ENCODE results near the gene USP33.
"Not testable (repeated sequence)": the region's sequence is repeated elsewhere in the genome, so short reads cannot be mapped to it uniquely, and the experiment has no call there.

Gene USP33

DNA sequence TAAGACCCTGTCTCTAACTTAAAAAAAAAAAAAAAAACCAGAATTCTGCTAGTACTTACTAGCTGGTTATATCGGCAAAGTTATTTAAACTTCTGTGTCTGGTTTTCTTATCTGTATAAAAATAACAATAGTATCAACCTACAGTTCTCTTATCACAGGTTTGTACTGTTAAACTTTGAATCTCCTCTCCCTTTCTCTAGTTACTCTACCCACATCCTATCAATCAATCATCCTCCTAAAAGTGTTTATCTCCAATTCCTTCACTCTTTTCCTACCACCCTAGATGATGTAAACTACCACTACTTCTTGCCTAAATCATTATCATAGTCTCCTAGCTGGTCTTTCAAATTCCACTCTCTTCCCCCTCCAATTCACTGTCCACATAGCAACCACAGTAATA, 27.6 kb downstream of the USP33 start:
- no peak for DNase-seq

DNA sequence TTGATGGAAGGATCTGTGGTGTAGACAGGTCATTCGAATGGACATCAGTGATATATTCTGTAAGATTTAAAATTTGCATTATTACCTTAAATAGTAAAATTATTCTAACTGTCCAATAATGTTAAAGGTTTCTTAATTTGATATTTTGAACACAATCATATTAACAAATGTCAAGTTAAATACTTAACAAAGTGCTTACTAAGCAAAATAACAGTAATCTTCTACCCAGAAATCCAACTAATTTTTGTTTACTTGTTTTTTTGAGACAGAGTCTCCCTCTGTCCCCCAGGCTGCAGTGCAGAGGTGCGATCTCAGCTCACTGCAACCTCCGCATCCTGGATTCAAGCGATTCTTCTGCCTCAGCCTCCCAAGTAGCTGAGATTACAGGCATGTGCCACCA, 33.9 kb downstream of the USP33 start:
- no peak for DNase-seq

DNA sequence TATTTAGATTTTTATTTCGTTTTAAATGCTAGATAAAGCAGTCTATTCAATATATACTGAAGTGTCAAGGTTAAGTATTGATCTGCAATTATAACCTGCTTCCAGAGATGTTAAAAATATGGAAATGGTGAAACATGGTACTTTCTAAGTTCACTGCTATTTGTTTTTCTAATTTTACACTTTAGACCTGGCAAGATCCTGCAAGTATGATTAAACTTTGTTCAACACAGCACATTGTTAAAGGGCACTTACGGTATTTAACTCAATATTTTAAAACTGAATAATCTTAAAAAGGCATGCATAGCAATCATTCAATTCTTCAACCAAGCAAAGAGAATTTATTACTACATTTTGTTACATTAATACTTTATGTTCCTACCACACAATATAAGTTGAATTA, 41.5 kb downstream of the USP33 start:
- DNase-seq, result no peak

DNA sequence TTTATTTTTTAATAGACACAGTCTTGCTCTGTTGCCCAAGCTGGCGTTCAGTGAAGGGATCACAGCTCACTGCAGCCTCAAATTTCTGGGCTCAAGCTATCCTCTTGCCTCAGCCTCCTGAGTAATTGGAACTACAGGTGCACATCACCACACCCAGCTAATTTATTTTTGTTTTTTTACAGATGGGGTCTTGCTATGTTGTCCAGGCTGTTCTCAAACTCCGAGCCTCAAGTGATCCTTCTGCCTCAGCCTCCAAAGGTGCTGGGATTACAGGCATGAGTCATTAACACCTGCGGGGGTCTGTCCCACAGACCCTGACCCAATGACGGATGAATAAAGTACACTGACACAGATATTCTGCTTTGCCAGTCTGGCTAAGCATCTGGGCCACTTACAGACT, 43.6 kb downstream of the USP33 start:
- no peak for DNase-seq

DNA sequence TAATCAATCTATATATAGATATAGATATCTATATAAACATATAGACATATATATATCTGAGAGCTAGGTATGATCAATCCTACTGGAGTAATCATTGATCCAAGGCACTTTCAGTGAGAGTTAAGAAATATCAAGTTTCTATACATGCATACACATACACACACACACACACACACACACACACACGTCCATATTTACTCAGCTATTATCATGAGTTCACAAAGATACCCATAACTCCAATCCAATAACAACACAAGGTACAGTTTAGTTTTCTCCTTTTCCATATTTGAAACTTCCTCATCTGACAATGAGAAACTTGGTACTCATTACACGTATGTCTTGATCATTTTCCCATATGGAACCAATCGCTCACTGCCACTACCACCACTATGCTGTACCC, 49.9 kb downstream of the USP33 start:
- no peak for DNase-seq

DNA sequence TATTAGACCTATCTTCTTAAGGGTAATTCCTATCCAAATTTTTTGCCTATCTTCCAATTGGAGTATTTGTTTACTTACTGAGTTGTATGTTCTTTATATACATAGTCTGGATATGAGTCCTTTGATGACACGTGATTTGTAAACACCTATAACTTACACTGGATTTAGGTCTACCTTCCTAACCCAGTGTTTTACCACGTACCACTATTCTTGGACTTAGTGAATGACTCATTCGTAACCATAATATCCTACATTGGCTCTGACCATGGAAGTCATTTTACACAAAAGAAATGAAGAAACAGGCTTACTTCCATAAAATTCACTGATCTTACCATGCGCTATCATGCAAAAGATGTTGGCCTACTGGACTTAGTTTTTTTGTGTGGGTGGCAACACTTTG, 53.3 kb downstream of the USP33 start:
- no peak for DNase-seq

DNA sequence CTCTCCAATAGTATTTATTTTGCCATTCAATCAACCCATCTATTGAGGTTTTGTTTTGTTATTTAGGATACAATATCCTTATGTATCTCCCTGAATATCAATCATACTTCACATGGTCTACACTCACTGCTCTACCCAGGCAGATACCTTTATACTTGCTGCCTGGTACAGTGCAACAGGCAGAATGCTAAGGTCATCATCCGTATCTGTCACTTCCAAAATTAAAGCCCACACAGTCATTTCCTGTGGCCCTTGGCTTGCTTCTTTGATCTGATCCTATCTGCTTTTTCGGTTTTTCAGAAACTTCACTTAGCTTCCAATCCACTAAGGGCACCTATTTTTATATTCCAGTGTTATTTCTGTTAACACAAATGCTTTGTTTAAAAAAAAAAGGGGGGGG, 54.9 kb downstream of the USP33 start:
- DNase-seq, result no peak

DNA sequence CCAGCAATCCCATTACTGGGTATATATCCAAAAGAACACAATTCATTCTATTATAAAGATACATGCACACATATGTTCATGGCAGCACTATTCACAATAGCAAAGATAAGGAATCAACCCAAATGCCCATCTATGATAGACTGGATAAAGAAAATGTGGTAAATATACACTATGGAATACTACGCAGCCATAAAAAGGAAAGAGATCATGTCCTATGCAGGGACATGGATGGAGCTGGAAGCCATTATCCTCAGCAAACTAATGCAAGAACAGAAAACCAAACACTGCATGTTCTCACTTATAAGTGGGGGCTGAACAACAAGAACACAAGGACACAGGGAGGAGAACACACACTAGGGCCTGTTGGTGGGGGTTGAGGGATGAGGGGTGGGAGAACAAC, 60.0 kb downstream of the USP33 start:
- DNase-seq, result not testable (repeated sequence)

DNA sequence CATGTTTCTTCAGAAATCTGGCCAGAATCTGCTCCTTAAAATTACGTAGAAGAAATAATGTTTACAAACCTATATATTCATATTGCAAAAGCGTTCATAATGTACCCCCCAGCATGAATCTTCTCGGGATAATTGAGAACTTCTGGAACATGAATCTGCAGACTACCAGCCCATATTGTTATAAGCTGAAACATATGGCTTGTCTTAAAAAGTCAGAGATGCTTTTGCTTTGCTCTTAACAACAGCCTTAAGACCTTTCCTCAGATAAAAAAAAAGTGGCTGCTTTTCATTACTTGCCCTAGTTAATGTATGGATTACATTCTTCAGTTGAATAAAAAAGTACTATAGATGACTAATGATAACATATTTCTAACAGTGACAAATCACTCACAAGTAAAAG, 62.2 kb downstream of the USP33 start:
- no peak for DNase-seq

DNA sequence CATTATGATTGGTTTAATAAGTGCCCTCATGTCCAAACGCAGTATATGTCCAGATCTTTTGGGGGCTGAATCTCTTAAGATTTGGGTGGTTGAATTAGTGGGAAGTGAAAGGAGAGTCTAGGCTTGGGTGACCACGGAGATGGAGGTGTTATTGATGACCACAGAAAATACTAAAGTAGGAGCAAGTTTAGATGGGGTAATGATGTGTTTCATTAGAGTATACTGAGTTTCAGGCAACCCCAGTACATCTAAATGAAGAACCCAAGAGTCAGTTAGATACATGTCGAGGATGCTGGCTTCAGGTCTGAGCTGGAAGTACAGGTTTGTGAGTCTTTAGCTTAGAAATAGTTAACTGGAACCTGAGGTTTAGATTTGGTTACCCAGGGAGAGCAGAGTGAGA, 70.7 kb downstream of the USP33 start:
- no peak for DNase-seq

DNA sequence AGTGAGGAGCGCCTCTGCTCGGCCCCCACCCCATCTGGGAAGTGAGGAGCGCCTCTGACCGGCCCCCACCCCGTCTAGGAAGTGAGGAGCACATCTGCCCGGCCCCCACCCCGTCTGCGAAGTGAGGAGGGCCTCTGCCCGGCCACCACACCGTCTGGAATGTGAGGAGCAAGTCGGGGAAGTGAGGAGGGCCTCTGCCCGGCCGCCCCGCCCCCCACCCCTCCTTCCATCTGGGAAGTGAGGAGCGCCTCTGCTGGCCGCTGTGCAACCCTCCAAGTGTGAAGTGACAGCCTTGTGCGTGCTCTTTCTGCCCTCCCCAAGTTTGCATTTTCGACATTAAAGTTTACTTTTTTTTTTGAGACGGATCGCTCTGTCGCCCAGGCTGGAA, 72.1 kb downstream of the USP33 start:
- no peak for DNase-seq

DNA sequence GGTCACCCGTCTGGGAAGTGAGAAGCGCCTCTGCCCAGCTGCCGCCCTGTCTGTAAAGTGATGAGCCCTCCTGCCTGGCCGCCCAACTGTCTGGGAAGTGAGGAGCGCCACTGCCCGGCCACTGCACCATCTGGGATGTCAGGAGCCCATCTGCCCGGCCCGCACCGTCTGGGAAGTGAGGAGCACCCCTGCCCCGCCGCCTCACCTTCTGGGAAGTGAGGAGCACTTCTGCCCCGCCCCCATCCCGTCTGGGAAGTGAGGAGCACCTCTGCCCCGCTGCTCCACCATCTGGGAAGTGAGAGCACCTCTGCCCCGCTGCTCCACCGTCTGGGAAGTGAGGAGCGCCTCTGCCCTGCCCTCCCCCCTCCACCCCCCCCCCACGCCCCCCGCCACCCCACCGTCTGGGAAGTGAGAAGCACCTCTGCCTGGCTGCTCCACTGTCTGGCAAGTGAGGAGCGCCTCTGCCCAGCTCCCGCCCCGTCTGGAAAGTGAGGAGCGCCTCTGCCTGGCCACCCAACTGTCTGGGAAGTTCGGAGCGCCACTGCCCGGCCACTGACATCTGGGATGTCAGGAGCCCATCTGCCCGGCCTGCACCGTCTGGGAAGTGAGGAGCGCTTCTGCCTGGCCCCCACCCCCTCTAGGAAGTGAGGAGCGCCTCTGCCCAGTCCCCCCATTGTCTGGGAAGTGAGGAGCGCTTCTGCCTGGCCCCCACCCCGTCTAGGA, 72.7 kb downstream of the USP33 start:
- no peak for DNase-seq

DNA sequence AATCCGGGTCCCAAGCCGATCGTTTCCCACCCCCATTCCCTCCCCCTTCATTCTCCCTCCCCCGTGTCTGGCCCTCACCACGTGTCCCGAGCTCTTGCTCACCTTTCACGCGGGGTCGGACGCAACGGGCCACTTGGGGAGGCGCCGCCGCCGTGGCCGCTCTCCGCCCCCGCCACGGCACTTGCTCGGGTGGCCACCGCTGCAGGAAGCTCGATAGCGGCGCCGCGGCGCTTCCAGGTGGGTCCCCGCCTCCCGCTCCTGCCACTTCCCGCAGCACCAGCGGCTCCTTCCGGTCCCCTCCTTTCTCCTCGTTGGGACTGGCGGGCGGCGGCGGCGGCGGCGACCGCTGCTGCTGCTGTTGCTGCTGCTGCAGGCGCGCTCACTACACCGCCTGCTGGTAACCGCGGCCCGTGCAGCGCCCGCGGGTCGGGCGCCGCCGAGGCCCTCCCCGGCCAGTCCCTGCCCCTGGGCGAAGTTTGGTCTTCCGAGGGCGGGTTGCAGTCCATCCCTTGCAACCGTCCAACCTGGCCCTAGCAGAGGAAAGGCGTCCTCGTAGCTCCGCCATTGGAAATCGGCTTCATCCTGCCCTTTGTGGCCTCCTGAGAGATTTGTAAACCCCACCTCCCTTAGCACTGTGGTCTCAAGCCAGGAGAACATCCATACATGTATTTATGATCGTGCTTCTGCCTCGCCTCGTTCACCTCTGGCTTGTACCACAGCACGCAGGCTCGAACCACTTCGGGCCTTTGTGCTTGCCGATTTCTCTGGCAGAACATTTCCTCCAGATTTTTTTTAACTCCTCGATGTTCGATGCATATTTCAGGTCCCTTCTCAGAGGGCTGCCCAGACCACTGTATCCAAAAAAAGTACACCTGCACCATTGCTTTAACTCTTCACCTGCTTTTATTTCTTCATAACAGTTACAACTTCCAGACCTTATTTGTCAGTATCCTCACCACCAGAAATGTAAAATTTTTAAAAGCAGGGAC, 76.2 kb downstream of the USP33 start:
- peak; percentile 94 for DNase-seq

DNA sequence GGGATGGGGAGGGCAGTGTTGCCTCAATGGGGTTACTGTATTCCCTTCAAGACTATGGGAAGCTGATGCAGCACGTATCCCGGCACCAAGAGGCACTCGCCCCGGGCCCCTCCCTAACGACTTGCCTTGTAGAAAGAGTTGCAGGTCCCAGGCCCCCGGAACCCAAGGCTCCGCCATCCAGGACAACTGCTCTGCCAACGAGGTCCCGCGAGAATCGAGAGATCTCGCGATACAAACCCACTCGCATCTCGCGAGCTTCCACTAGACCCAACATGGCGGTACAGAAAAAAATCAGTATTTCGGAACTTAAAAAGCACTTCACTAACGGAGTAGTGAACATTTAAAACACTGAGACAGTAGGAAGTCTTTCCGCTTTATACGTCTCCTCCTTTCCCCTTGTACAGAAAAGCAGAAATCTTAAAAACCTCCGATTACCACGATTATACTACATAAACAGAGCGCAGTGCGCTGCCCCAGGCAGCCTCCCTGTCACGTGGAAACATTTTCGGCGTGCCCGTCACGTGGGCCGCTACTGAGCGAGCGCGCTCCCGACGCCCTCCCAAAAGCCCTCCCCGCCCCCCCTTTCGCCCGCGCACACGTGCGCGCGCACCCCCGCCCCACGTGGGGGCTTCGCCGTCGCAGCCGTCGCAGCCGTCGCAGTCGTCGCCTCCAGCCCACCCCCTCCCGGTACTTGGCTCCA, 77.0 kb downstream of the USP33 start, which contains the start of gene ZZZ3:
Gene ZZZ3 (minus strand): TSS at position 199 of the 700 bp plus-strand sequence. CDS start 49,304 bp downstream, outside the sequence.
- DNase-seq, result peak; percentile 94

DNA sequence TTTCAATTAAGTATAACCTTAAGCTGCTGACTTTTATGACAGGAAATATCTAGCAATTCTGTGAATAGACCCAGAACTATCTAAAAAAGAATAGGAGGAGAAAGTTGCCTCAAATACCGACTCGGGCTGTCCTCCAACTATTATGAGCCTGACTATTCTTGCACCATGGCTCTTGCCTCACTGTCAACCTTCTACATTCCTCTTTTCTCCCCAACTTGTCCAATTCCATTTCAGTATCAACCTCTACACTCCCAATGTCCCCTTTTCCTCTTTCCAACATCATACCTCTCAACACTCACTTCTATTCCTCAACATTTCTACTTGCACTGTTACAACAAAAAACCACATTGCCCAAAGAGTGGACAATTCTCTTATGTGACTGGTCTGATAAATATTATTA, 79.5 kb downstream of the USP33 start:
- DNase-seq, result no peak

DNA sequence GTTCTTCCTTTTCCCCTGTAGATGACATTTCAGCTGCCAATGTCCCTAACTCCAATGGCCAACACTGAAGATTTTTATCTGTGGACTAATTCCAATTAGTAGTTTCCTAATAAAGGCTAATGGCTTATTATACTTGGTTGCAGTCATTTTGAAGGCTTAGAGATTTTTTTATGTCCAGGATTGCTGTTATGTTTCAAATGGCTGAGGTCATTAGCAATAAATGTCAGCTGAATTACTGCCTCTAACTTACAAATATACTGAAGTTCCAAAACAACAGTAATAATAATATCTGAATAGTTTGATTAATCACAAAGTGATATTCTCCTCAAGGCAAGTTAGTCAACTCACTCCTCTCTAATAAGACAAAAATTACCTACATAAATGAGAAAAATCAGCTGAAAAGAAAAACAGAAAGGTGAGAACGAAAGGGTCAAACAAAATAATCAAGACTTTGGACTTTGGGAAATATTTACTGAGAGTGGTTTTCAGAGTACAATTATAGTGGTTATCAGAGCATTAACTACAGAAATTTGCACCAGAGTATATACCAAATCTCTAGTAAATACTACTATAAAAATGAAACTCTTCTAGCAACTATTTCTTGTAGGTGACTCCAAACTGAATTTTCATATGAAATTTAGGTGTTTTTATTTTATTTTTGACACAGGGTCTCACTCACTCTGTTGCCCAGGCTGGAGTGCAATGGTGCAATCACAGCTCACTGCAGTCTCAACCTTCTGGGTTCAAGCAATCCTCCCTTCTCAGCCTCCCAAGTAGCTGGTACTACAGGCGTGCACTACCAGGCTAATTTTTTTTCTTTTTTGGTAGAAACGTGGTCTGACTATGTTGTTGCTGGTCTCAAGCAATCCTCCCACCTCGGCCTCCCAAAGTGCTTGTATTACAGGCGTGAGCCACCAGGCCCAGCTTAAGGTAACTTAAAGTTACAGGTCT, 80.7 kb downstream of the USP33 start:
- DNase-seq, result no peak

DNA sequence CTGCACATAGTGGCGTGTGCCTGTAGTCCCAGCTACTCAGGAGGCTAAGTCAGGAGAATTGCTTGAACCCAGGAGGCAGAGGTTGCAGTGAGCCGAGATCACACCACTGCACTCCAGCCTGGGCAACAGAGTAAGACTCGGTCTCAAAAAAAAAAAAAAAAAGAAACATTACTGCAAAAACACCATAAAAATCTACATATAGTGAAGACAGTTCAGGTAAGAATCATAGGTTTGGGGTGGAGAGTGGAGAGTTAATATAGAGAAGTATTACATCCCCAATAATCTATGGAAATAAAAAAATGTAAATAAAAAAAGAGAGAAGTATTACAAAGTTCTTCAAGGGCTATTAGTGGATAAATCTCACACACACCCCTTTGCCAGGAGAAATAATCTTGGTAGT, 84.8 kb downstream of the USP33 start:
- DNase-seq, result not testable (repeated sequence)

DNA sequence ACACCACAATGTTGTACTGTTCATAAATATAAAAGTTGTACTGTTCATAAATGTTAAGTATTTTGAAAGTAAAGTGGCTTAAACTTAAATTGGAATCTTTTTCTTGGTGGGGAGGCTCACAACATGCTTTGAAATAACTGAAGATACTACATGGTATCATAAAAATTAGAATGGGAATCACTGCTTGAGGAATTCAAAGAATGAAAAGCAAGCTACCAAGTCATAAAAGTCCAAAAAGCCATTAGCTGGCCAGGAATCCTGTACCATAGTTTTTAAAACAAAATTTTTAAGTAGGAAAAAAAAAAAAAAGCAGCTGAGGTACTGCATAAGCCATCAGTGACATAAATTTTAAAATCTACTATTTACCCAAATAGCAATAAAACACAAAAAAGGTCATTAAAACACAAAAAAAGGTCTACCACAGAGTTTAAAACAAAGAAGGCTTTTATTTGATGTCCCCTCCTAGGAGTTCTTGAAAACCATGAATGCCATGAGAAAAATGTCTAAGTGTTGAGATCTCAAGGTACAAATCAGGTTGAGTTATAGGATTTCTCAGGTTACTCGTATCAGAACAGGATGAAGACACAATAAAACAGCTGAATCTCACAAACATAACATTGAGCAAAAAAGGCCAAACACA, 85.8 kb downstream of the USP33 start:
- no peak for DNase-seq

DNA sequence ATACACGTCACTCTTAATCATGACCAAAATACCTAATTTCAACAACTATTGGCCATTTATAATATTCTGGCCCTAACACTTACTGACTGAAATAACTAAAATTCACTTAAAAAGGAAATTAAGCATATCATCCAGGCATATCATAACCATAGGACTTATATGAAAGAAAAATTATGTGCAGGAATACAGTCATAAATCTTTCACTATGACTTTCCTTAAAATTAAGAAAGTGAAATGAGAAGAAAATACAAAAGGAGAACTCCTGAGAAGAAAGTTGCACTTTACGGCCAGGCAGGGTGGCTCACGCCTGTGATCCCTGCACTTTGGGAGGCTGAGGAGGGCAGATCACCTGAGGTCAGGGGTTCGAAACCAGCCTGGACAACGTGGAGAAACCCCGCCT, 86.6 kb downstream of the USP33 start:
- no peak for DNase-seq

DNA sequence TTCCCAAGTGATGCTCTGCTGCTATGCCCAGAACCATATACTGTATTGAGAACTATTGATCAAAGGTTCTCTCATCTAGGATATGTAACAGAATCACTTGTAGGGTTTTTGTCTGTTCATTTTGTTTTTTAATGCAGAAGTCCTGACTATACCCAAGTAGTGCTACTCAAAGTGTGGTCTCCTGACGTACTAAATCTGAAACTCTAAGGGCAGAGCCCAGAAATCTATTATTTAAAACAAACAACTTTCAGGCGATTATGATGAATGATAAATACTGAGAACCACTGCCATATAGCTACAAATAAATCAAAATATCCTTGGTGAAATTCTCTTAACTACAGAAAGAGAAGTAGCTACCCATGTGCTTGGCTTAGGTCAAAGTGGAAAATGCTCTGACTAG, 87.3 kb downstream of the USP33 start:
- peak; percentile 35 for DNase-seq

DNA sequence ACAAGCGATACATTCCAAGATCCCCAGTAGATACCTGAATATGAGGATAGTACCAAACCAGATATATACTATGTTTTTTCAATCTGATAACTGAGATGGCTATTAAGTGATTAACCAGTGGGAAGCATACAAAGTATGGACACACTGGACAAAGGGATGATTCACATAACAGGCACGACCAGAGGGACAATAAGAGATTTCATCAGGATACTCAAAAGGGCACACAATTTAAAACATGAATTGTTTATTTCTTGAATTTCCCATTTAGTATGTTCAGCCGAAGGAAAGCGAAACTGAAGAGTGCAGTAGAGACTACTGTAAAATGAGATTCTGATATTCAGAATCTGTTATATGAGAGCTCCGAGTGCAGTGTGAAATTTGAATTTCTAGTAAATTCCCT, 87.8 kb downstream of the USP33 start:
- no peak for DNase-seq

DNA sequence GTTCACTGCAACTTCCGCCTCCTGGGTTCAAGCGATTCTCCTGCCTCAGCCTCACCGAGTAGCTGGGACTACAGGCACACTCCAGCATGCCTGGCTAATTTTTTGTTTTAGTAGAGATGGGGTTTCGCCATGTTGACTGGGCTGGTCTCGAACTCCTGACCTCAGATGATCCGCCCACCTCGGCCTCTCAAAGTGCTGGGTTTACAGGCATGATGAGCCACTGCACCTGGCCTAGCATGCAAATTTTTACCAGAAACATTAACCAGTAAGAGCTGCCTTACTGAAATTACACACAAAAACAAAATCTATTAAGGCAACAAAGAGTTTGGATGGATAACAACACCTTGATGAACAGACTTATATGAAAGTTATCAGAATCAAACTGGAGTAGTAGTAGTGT, 89.3 kb downstream of the USP33 start:
- no peak for DNase-seq
